Neutrophil (primary cell): ENCODE results near the gene DMD.

Experiments
- H3K27ac ChIP-seq: fragments of 200-600 bp; sonication (generic); 2 replicates; pipeline ENCODE4 v1.5.1; 2016; ENCODE audit warnings: mild to moderate bottlenecking, moderate library complexity
- H3K27me3 ChIP-seq: fragments of 200-600 bp; sonication (generic); 2 replicates; pipeline ENCODE4 v1.6.0; 2016; ENCODE audit warnings: mild to moderate bottlenecking
- H3K36me3 ChIP-seq: fragments of 200-600 bp; sonication (generic); 2 replicates; pipeline ENCODE4 v1.5.1; 2017
- H3K4me1 ChIP-seq, 2 experiments: fragments of 200-600 bp in 1 of 2; sonication (generic) in 1 of 2; 1 replicate in 1 of 2; 2 replicates in 1 of 2; pipeline versions ENCODE4 v1.5.1 to v1.6.1; 2013 to 2016; ENCODE audit warnings: low read depth in 1 of 2, low read length in 1 of 2, mild to moderate bottlenecking in 1 of 2, moderate library complexity in 1 of 2; ENCODE audit not compliant: control insufficient read depth in 1 of 2, insufficient read depth in 1 of 2
- H3K4me3 ChIP-seq, 2 experiments: fragments of 200-600 bp in 1 of 2; sonication (generic) in 1 of 2; 1 replicate in 1 of 2; 2 replicates in 1 of 2; pipeline ENCODE4 v1.5.1; 2013 to 2016; ENCODE audit warnings: low read depth in 1 of 2, low read length in 1 of 2, mild to moderate bottlenecking in 1 of 2, moderate library complexity in 1 of 2
- H3K9me3 ChIP-seq: fragments of 200-600 bp; sonication (generic); 2 replicates; pipeline ENCODE4 v1.5.1; 2016
- TF ChIP-seq, protein P1 (sequence below): fragments of 200-600 bp; sonication (generic); IDR thresholded peaks from 2 replicates; pipeline ENCODE4 v1.5.1; 2016; ENCODE audit warnings: antibody characterized with exemption

Gene DMD

GRCh38 chrX:31851761-31852160, 1359.6 kb downstream of the DMD start:
- H3K4me1 ChIP-seq, result no peaks in the 10 kb centered on the region
- no peak overlapping the region for H3K27ac ChIP-seq
- no peaks in the 10 kb centered on the region for H3K27me3 ChIP-seq
- no peaks in the 10 kb centered on the region for H3K36me3 ChIP-seq
- no peaks in the 10 kb centered on the region for H3K9me3 ChIP-seq
- no peak overlapping the region for H3K4me3 ChIP-seq
- TF ChIP-seq, protein P1, sequence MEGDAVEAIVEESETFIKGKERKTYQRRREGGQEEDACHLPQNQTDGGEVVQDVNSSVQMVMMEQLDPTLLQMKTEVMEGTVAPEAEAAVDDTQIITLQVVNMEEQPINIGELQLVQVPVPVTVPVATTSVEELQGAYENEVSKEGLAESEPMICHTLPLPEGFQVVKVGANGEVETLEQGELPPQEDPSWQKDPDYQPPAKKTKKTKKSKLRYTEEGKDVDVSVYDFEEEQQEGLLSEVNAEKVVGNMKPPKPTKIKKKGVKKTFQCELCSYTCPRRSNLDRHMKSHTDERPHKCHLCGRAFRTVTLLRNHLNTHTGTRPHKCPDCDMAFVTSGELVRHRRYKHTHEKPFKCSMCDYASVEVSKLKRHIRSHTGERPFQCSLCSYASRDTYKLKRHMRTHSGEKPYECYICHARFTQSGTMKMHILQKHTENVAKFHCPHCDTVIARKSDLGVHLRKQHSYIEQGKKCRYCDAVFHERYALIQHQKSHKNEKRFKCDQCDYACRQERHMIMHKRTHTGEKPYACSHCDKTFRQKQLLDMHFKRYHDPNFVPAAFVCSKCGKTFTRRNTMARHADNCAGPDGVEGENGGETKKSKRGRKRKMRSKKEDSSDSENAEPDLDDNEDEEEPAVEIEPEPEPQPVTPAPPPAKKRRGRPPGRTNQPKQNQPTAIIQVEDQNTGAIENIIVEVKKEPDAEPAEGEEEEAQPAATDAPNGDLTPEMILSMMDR, result no peak

DNA sequence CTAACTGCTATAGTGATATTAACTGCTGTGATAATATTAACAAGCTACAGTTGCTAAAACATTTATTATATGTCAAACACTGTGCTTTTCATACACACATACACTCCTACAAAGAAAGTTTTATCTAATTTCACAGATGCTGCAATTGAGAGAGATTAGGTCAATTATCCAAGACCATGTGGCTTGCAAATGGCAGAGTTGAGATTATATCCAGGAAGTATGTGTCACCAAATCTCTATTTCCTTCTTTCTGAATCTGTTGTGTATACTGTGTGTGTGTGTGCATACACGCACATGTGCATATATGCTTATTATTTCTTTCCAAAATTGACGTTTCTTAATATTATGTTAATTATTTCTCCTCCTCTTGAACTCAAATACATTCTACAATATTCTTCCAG, 1363.6 kb downstream of the DMD start:
- H3K27ac ChIP-seq, result no peak overlapping the region
- no peaks in the 10 kb centered on the region for H3K4me1 ChIP-seq
- no peaks in the 10 kb centered on the region for H3K9me3 ChIP-seq
- H3K27me3 ChIP-seq, result no peaks in the 10 kb centered on the region
- no peaks in the 10 kb centered on the region for H3K36me3 ChIP-seq
- no peak overlapping the region for H3K4me3 ChIP-seq
- TF ChIP-seq, protein P1, result no peak

GRCh38 chrX:31845003-31845402, 1366.3 kb downstream of the DMD start:
- Histone ChIP-seq H3K27ac (no peak overlapping the region), H3K4me1 (no peaks in the 10 kb centered on the region), H3K36me3 (no peaks in the 10 kb centered on the region), H3K27me3 (no peaks in the 10 kb centered on the region), H3K9me3 (no peaks in the 10 kb centered on the region), H3K4me3 (no peak overlapping the region)
- TF ChIP-seq, protein P1, result no peak

- H3K36me3 ChIP-seq, result no peaks in the 10 kb centered on the region
- H3K27ac ChIP-seq, result no peak overlapping the region
- H3K4me1 ChIP-seq, result no peaks in the 10 kb centered on the region
- TF ChIP-seq, protein P1, result no peak
- H3K27me3 ChIP-seq, result no peaks in the 10 kb centered on the region
- no peak overlapping the region for H3K4me3 ChIP-seq
- no peaks in the 10 kb centered on the region for H3K9me3 ChIP-seq
Measured at GRCh38 chrX:31838617-31839016, 1372.7 kb downstream of the DMD start.

GRCh38 chrX:31837445-31838049, 1373.8 kb downstream of the DMD start:
- H3K4me3 ChIP-seq, result no peak overlapping the region
- no peaks in the 10 kb centered on the region for H3K4me1 ChIP-seq
- H3K27ac ChIP-seq, result no peak overlapping the region
- no peaks in the 10 kb centered on the region for H3K27me3 ChIP-seq
- TF ChIP-seq, protein P1, result no peak
- H3K9me3 ChIP-seq, result no peaks in the 10 kb centered on the region
- no peaks in the 10 kb centered on the region for H3K36me3 ChIP-seq

GRCh38 chrX:31836479-31836878, 1374.9 kb downstream of the DMD start:
- Histone ChIP-seq H3K4me1 (no peaks in the 10 kb centered on the region), H3K4me3 (no peak overlapping the region), H3K27me3 (no peaks in the 10 kb centered on the region), H3K9me3 (no peaks in the 10 kb centered on the region), H3K36me3 (no peaks in the 10 kb centered on the region), H3K27ac (no peak overlapping the region)
- TF ChIP-seq, protein P1, result no peak
